Ammon's horn (tissue), 1 donor: Measurements from ENCODE around the gene TAS2R30.

Experiments used
- DNase-seq: peaks from one replicate; pipeline ENCODE4 v3.0.0-alpha.2; 2016; ENCODE audit warnings: low spot score

Gene TAS2R30

GRCh38 chr12:11134305-11134704 lies at the start of gene TAS2R30:
TSS of gene TAS2R30 (minus strand) at chr12:11134644. CDS start at chr12:11134244, 400 bp downstream.
- DNase-seq: peak; percentile 15

GRCh38 chr12:11183011-11183410 lies 48.6 kb upstream of the TAS2R30 start:
- no peak for DNase-seq

DNA sequence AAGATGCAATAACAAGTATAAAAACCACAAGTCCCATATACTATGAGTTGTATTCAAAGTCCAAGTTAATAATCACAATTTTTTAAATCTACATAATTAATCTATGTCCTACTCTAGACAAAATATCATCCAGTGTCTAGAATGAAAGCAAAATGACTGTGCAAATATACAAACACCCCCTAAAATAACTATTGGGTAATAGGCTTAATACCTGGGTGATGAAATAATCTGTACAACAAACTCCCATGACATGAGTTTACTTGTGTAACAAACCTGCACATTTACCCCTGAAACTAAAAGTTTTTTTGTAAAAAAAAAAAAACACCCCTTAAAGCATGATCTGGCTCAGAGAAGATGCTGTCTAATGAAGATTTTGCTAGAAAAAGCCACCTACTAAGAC lies 48.1 kb upstream of the TAS2R30 start:
- no peak for DNase-seq

- no peak for DNase-seq
Measured at GRCh38 chr12:11178250-11178649, 43.8 kb upstream of the TAS2R30 start.

- no peak for DNase-seq
Measured at GRCh38 chr12:11174022-11174421, 39.6 kb upstream of the TAS2R30 start.

- DNase-seq: no peak
Measured at GRCh38 chr12:11171969-11172675, 37.7 kb upstream of the TAS2R30 start.

GRCh38 chr12:11171145-11171968 lies 36.9 kb upstream of the TAS2R30 start, which contains the start of gene SMIM10L1:
TSS of gene SMIM10L1 (plus strand) at chr12:11171194. CDS start at chr12:11171357, 163 bp downstream.
- peak; percentile 93 for DNase-seq

- no peak for DNase-seq
Measured at GRCh38 chr12:11170810-11171144, 36.3 kb upstream of the TAS2R30 start.

- DNase-seq: no peak
Measured at GRCh38 chr12:11166300-11166699, 31.9 kb upstream of the TAS2R30 start.

- no peak for DNase-seq
Measured at GRCh38 chr12:11164384-11164783, 29.9 kb upstream of the TAS2R30 start.

- no peak for DNase-seq
Measured at GRCh38 chr12:11162502-11162901, 28.1 kb upstream of the TAS2R30 start.

- DNase-seq: no peak
Measured at GRCh38 chr12:11158885-11159444, 24.5 kb upstream of the TAS2R30 start.

GRCh38 chr12:11154400-11154925 lies 20.0 kb upstream of the TAS2R30 start:
- no peak for DNase-seq

DNA sequence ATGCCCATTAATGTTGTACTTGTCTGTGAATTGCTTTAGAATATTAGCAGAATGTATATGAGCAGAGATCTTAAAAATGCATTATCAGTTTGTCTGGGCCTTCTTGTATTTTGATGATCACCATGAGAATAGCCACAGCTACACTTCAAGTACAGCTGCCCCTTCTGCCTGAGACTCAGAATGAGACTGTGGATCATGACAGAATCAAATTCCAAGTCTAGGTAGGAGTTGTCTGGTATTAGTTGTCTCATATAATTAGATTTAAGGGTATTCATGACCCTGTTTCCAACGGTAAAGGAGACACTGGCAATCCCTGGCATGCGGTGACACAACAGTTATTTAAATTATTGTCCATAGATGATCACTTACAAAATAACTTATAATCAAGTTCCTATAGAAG lies 18.3 kb upstream of the TAS2R30 start:
- no peak for DNase-seq

GRCh38 chr12:11150832-11151231 lies 16.4 kb upstream of the TAS2R30 start:
- DNase-seq: no peak

DNA sequence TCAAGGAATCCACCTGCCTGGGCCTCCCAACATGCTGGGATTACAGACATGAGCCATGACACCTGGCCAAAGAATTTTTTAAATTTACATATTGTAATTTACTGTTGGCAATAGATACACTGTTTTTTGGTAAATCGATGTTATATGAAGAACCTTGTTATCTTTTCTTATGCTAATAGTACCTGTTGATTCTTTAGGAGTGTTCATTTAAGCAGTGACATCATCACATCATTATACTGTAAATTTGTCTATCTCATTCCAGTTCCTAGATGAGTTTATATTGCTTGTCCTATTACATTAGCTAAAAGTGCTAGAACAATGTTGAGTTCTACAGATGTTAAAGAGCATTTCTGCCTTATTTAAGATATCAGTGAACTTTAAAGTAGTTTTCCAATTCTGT lies 13.0 kb upstream of the TAS2R30 start:
- DNase-seq: no peak

- no peak for DNase-seq
Measured at GRCh38 chr12:11144297-11144696, 9.9 kb upstream of the TAS2R30 start.

- no peak for DNase-seq
Measured at GRCh38 chr12:11143352-11143751, 8.9 kb upstream of the TAS2R30 start.

GRCh38 chr12:11136075-11136474 lies 1.6 kb upstream of the TAS2R30 start:
- DNase-seq: no peak

DNA sequence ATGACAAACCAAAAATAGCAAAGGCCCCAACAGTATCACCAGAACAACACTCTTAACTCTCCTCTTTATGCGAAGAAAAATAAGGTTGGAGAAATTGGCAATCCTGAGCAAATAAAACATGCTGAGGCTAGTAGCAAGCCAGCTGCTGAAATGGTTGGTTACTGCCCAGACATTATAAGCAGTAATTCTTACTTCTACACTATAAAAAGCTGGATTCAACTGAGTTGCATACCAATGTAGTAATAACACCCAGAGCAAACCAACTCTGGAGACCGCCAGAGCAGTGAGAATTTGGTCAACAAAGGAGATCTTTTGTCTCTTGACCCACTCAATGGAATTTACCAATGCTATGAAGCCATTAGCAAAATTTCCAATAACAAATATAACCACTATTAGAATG lies 628 bp downstream of the TAS2R30 start:
- no peak for DNase-seq

DNA sequence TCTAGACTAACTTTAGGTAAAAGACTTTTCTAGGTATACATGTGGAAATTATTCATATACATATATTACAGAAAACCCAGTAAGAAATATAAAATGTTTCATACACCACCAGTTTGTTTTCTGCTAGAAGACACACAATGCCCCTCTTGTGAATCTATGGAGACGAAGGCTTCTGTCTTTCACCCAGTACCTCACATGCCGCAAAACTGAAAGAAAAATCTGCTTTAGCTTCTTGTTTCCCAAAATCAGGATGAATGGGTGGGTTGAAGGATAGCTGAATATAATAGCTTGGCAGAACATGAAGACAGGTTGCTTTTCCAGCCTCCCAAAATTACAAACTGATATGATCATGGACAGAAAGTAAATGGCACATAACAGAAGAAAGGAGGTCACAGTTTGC lies 1.3 kb downstream of the TAS2R30 start:
- DNase-seq: peak; percentile 5

- DNase-seq: no peak
Measured at GRCh38 chr12:11130999-11131398, 3.4 kb downstream of the TAS2R30 start.

DNA sequence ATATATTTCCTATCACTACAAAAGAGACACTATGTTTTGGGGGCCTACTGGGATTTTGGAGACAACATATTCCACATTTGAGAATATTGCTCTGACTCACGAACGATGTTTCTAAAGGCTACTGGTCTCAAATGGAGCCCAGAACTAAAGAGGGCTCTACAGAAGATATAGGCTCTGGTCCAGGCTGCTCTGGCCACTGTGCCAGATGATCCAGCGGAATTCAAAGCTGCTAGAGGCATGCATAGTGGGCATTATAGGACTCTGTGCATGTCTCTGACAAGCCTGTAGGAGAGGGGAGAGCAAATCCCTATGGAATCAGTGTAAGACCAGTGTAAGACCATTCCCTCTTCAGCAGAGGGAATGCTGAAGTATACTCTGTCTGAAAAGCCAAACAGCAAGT lies 4.1 kb downstream of the TAS2R30 start:
- DNase-seq: no peak
